Endothelial cell of umbilical vein (primary cell): ENCODE data around the gene PRDM2. TPM values are rescaled to one million over a fixed set of nuclear protein-coding genes. Genes with fewer than 3 reads are reported as not detected.

ENCODE experiments used
- BruUV-seq: library from RNA; stranded (reverse); fragments of 400-500 nt; replicated peaks from 2 replicates; lab custom pipeline; 2021; lab: Mats Ljungman, UMichigan
- CTCF ChIA-PET: fragments of 300-600, 350-600 bp; sonication (Branson Sonifier 250); formaldehyde crosslinking; loops from one replicate; lab custom pipeline; 2021; ENCODE audit warnings: antibody characterized with exemption, inconsistent platforms; lab: Charles Lee
- POLR2A ChIA-PET: fragments of 300-600, 350-600 bp; sonication (Branson Sonifier 250); formaldehyde crosslinking; loops from one replicate; lab custom pipeline; 2021; ENCODE audit warnings: antibody characterized with exemption, inconsistent platforms; lab: Charles Lee
- DNase-seq: peaks from one replicate; pipeline ENCODE4 v3.0.0-alpha.2; 2011; ENCODE audit warnings: low read depth, low spot score
- FAIRE-seq: peaks from 2 replicates; lab custom pipeline; 2011; peaks lifted over from hg19 to GRCh38; lab: Jason Lieb, UNC
- H2AFZ ChIP-seq: 2 replicates; pipeline ENCODE4 v1.6.0; 2012; ENCODE audit warnings: low read depth, low read length, control low read depth, inconsistent platforms
- H3K27ac ChIP-seq: 2 replicates; pipeline ENCODE4 v1.5.1; 2011; ENCODE audit warnings: low read depth, mild to moderate bottlenecking, control low read depth, low read length, moderate library complexity; ENCODE audit not compliant: insufficient read depth
- H3K27me3 ChIP-seq, 2 experiments: 2 replicates each; pipeline versions ENCODE4 v1.6.0 to v1.6.1; 2011; ENCODE audit warnings: low read length in 2 of 2, mixed read lengths in 1 of 2; ENCODE audit not compliant: control insufficient read depth in 2 of 2, insufficient read depth in 2 of 2
- H3K36me3 ChIP-seq, 2 experiments: 2 replicates in 1 of 2; 3 replicates in 1 of 2; pipeline ENCODE4 v1.5.1; 2011; ENCODE audit warnings: low read length in 2 of 2, mild to moderate bottlenecking in 1 of 2, moderate library complexity in 1 of 2; ENCODE audit not compliant: control insufficient read depth in 2 of 2, insufficient read depth in 2 of 2; ENCODE audit errors: extremely low read depth in 1 of 2
- H3K4me1 ChIP-seq: 3 replicates; pipeline ENCODE4 v1.5.1; 2011; ENCODE audit warnings: mild to moderate bottlenecking, low read length; ENCODE audit not compliant: control insufficient read depth, insufficient read depth; ENCODE audit errors: extremely low read depth
- H3K4me2 ChIP-seq: 2 replicates; pipeline ENCODE4 v1.6.1; 2011; ENCODE audit warnings: low read length, control low read depth, mixed read lengths; ENCODE audit not compliant: insufficient read depth
- H3K4me3 ChIP-seq, 3 experiments: fragments of 200-600 bp in 1 of 3; sonication (generic), shearing (Covaris generic) in 1 of 3; replicated peaks in 1 of 3; 2 replicates each; pipeline ENCODE4 v1.5.1; 2011 to 2016; ENCODE audit warnings: control low read depth in 3 of 3, low read length in 3 of 3, mild to moderate bottlenecking in 2 of 3, inconsistent platforms in 1 of 3, low read depth in 1 of 3, moderate library complexity in 1 of 3; ENCODE audit not compliant: insufficient read depth in 1 of 3
- H3K79me2 ChIP-seq: 2 replicates; pipeline ENCODE4 v1.6.0; 2012; ENCODE audit warnings: low read length, inconsistent platforms; ENCODE audit not compliant: control insufficient read depth, insufficient read depth
- H3K9ac ChIP-seq: replicated peaks from 2 replicates; pipeline ENCODE3; 2011; ENCODE audit warnings: low read length, control low read depth; ENCODE audit not compliant: insufficient read depth; ENCODE audit errors: extremely low read depth
- H3K9me1 ChIP-seq: replicated peaks from 3 replicates; pipeline ENCODE4 v1.6.0; 2011; ENCODE audit warnings: mild to moderate bottlenecking, low read length; ENCODE audit not compliant: control insufficient read depth, insufficient read depth; ENCODE audit errors: extremely low read depth
- H3K9me3 ChIP-seq: replicated peaks from 2 replicates; pipeline ENCODE4 v1.5.1; 2012; ENCODE audit warnings: low read length, inconsistent platforms; ENCODE audit not compliant: control insufficient read depth, insufficient read depth
- H4K20me1 ChIP-seq: replicated peaks from 2 replicates; pipeline ENCODE3; 2011; ENCODE audit warnings: mild to moderate bottlenecking, low read length; ENCODE audit not compliant: control insufficient read depth, insufficient read depth; ENCODE audit errors: extremely low read depth
- CTCF ChIP-seq, 2 donors: IDR thresholded peaks; 1 replicate in 1 of 2; 2 replicates in 1 of 2; pipeline ENCODE4 v1.5.1; 2011; ENCODE audit warnings: low read length in 2 of 2, mild to moderate bottlenecking in 2 of 2, moderate library complexity in 2 of 2, control low read depth in 1 of 2, inconsistent platforms in 1 of 2, low read depth in 1 of 2; ENCODE audit not compliant: insufficient read depth in 1 of 2; ENCODE audit errors: extremely low read depth in 1 of 2
- EZH2 ChIP-seq: IDR thresholded peaks from 2 replicates; pipeline ENCODE4 v1.6.1; 2012; ENCODE audit warnings: borderline replicate concordance, low read depth, mild to moderate bottlenecking, moderate library complexity, low read length, inconsistent platforms; ENCODE audit not compliant: severe bottlenecking
- FOS ChIP-seq: IDR thresholded peaks from 2 replicates; pipeline ENCODE4 v1.6.1; 2011; ENCODE audit warnings: mild to moderate bottlenecking, low read length, moderate library complexity, borderline replicate concordance; ENCODE audit not compliant: insufficient read depth
- GATA2 ChIP-seq: IDR thresholded peaks from 2 replicates; pipeline ENCODE4 v1.7.0; 2011; ENCODE audit warnings: low read depth, mild to moderate bottlenecking, moderate library complexity, mixed read lengths, low read length; ENCODE audit not compliant: insufficient read length, insufficient read depth
- JUN ChIP-seq: IDR thresholded peaks from 2 replicates; pipeline ENCODE4 v1.6.1; 2011; ENCODE audit warnings: borderline replicate concordance, low read depth; ENCODE audit not compliant: insufficient read length, insufficient read depth
- MAX ChIP-seq: IDR thresholded peaks from 2 replicates; pipeline ENCODE4 v1.6.1; 2011; ENCODE audit not compliant: insufficient read depth, insufficient read length
- MYC ChIP-seq: IDR thresholded peaks from one replicate; pipeline ENCODE4 v1.6.1; 2011; ENCODE audit warnings: mild to moderate bottlenecking, low read depth, low read length
- POLR2A ChIP-seq: IDR thresholded peaks from 2 replicates; pipeline ENCODE4 v1.6.1; 2012; ENCODE audit warnings: low read depth, mild to moderate bottlenecking, control low read depth, low read length
- POLR2AphosphoS5 ChIP-seq: IDR thresholded peaks from 2 replicates; pipeline ENCODE4 v1.6.1; 2012; ENCODE audit warnings: low read depth, mild to moderate bottlenecking, control low read depth, low read length, moderate library complexity; ENCODE audit not compliant: insufficient read depth
- dilution Hi-C: fragments of 300-500 bp; cut with MboI; formaldehyde crosslinking; loops from one replicate; pipeline ENCODE4 v1.15.0; 2019; ENCODE audit warnings: low sequenced_read_pairs; ENCODE audit not compliant: extremely low pct_ligation_motif_present
- intact Hi-C: fragments of 100-400 bp; cut with micrococcal nuclease; formaldehyde crosslinking; loops from one replicate; pipeline ENCODE4 v1.10.0; 2022
- polyA plus RNA-seq, 4 experiments: library from polyadenylated mRNA; depleted of rRNA in 3 of 4; stranded (reverse) in 3 of 4; unstranded in 1 of 4; fragments of >200 nt; gene quantifications; 2 replicates each; pipeline versions ENCODE4 v1.2.1 to v1.2.3, GENCODE V29; 2011 to 2012; ENCODE audit warnings: missing spikeins in 1 of 4
- total RNA-seq: library from RNA; stranded (reverse); gene quantifications from 2 replicates; pipeline ENCODE4 v1.2.3, GENCODE V29; 2021

Gene PRDM2
- total and polyA plus RNA-seq, 2 donors (not counting 3 experiments of a cell fraction or from before 2014, with no cell fraction given), result 11.3 to 35.7 TPM

DNA sequence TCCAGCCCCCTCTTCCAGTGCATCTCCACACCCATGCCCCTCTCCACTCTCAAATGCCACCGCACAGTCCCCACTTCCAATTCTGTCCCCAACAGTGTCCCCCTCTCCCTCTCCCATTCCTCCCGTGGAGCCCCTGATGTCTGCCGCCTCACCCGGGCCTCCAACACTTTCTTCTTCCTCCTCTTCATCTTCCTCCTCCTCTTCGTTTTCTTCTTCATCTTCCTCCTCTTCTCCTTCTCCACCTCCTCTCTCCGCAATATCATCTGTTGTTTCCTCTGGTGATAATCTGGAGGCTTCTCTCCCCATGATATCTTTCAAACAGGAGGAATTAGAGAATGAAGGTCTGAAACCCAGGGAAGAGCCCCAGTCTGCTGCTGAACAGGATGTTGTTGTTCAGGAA lies 80.8 kb downstream of the PRDM2 start:
- intact Hi-C loops, result loop anchor here (2.0 kb wide), 1 partner anchor 14 kb away; no protein-coding TSS in a partner anchor
- H4K20me1 ChIP-seq, result no peaks in the 10 kb centered on the region

More for the DNA sequence above, 80.8 kb downstream of the PRDM2 start:
- ChIA-PET POLR2A (no interaction called here), CTCF (no interaction called here)
- Histone ChIP-seq H3K79me2 (peaks cover 38% of the 10 kb centered on the region), H3K36me3 (peaks cover 4 to 16% of the 10 kb centered on the region in 2 experiments), H3K9ac (no peak overlapping the region), H3K27ac (no peak overlapping the region), H3K9me1 (no peaks in the 10 kb centered on the region), H3K27me3 (no peaks in the 10 kb centered on the region), H3K4me1 (no peaks in the 10 kb centered on the region), H2AFZ (no peak overlapping the region), H3K4me2 (no peak overlapping the region), H3K4me3 (no peak overlapping the region), H3K9me3 (no peaks in the 10 kb centered on the region)
- no TSS peak for BruUV-seq
- TF ChIP-seq JUN, result no peak
- TF ChIP-seq POLR2A, result no peak
- no peak for TF ChIP-seq FOS
- no peak for TF ChIP-seq MYC
- TF ChIP-seq CTCF (IDR thresholded peaks at IDR 0.05; ENCODE audit: extremely low read depth in 1 of 2, insufficient read depth in 1 of 2, low read depth in 1 of 2, low read length in 2 of 2), result no peak
- no peak for TF ChIP-seq EZH2
- TF ChIP-seq GATA2, result no peak
- TF ChIP-seq POLR2AphosphoS5, result no peak
- TF ChIP-seq MAX, result no peak
- no peak for DNase-seq
- no peak for FAIRE-seq
- dilution Hi-C loops, result no loop called here
